Stimulated activated naive B cell treated with anti-CD40 and anti-IgM and Interleukin-4, amounts not matched to agents 10 μg/mL and 1 μg/mL and 100 μg/mL, for 72 hours (primary cell): ENCODE results near the gene EFHC1.
"Not testable (repeated sequence)": the region's sequence is repeated elsewhere in the genome, so short reads cannot be mapped to it uniquely, and the experiment has no call there.

Experiments used
- ATAC-seq, 2 donors: fragments of 150-1000 bp; cut with Tn5 transposase; replicated peaks; 2 replicates each; pipeline ENCODE4 v1.10.0; 2021; ENCODE audit warnings: moderate library complexity in 1 of 2
- DNase-seq: peaks from one replicate; pipeline ENCODE4 v3.0.0; 2021
- H3K27ac Mint-ChIP-seq: one replicate; pipeline ENCODE4 v1.8.0; 2022; ENCODE audit warnings: mild to moderate bottlenecking, mixed read lengths
- H3K27me3 Mint-ChIP-seq, 2 donors: one replicate each; pipeline ENCODE4 v1.8.0; 2022; ENCODE audit warnings: mixed read lengths in 2 of 2
- H3K36me3 Mint-ChIP-seq, 2 donors: one replicate each; pipeline ENCODE4 v1.8.0; 2022; ENCODE audit warnings: mixed read lengths in 2 of 2, mild to moderate bottlenecking in 1 of 2
- H3K4me1 Mint-ChIP-seq, 2 donors: one replicate each; pipeline ENCODE4 v1.8.0; 2022; ENCODE audit warnings: mixed read lengths in 2 of 2, mild to moderate bottlenecking in 1 of 2
- H3K4me3 Mint-ChIP-seq, 2 donors: one replicate each; pipeline ENCODE4 v1.8.0; 2022; ENCODE audit warnings: mild to moderate bottlenecking in 2 of 2, mixed read lengths in 2 of 2, moderate library complexity in 1 of 2
- H3K9me3 Mint-ChIP-seq, 2 donors: one replicate each; pipeline ENCODE4 v1.8.0; 2022; ENCODE audit warnings: mixed read lengths in 2 of 2, mild to moderate bottlenecking in 1 of 2

EFHC1 gene

GRCh38 chr6:52435345-52435744 is 15.2 kb downstream of the EFHC1 start:
- Mint-ChIP-seq H3K27me3 (no peaks in the 10 kb centered on the region), H3K9me3 (no peaks in the 10 kb centered on the region), H3K27ac (no peak overlapping the region), H3K4me3 (no peak overlapping the region), H3K4me1 (peaks cover 1 to 7% of the 10 kb centered on the region in 2 donors), H3K36me3 (peaks cover 16 to 21% of the 10 kb centered on the region in 2 donors)
- ATAC-seq, result no peak
- no peak for DNase-seq

GRCh38 chr6:52438926-52439325 is 18.8 kb downstream of the EFHC1 start:
- no peak overlapping the region for H3K27ac Mint-ChIP-seq
- DNase-seq, result no peak
- H3K27me3 Mint-ChIP-seq, result no peaks in the 10 kb centered on the region
- peaks cover 0 to 6% of the 10 kb centered on the region in 2 donors for H3K9me3 Mint-ChIP-seq
- peaks cover 14 to 19% of the 10 kb centered on the region in 2 donors for H3K36me3 Mint-ChIP-seq
- ATAC-seq, result no peak
- H3K4me3 Mint-ChIP-seq, result no peak overlapping the region
- peaks cover 0 to 8% of the 10 kb centered on the region in 2 donors for H3K4me1 Mint-ChIP-seq

- H3K27me3 Mint-ChIP-seq, result no peaks in the 10 kb centered on the region
- DNase-seq (no peak), ATAC-seq (no peak)
- H3K9me3 Mint-ChIP-seq, result peaks cover 19 to 21% of the 10 kb centered on the region in 2 donors
- H3K27ac Mint-ChIP-seq, result no peak overlapping the region
- no peaks in the 10 kb centered on the region for H3K4me1 Mint-ChIP-seq
- peaks cover 22 to 25% of the 10 kb centered on the region in 2 donors for H3K36me3 Mint-ChIP-seq
- H3K4me3 Mint-ChIP-seq, result no peak overlapping the region
Observed at GRCh38 chr6:52454556-52454955, 34.4 kb downstream of the EFHC1 start.

GRCh38 chr6:52457096-52457495 is 37.0 kb downstream of the EFHC1 start:
- Mint-ChIP-seq H3K27ac (no peak overlapping the region), H3K9me3 (peaks cover 0 to 5% of the 10 kb centered on the region in 2 donors), H3K4me3 (no peak overlapping the region), H3K4me1 (no peaks in the 10 kb centered on the region), H3K36me3 (peaks cover 0 to 11% of the 10 kb centered on the region in 2 donors), H3K27me3 (no peaks in the 10 kb centered on the region)
- DNase-seq, result no peak
- ATAC-seq, result no peak

GRCh38 chr6:52461194-52461593 is 41.1 kb downstream of the EFHC1 start:
- not testable (repeated sequence) for DNase-seq, H3K4me1 Mint-ChIP-seq, H3K4me3 Mint-ChIP-seq, H3K9me3 Mint-ChIP-seq, H3K27ac Mint-ChIP-seq, ATAC-seq, H3K27me3 Mint-ChIP-seq
- H3K36me3 Mint-ChIP-seq, result peaks cover 0 to 14% of the 10 kb centered on the region in 2 donors

GRCh38 chr6:52474173-52474572 is 54.0 kb downstream of the EFHC1 start:
- Mint-ChIP-seq H3K27me3 (no peaks in the 10 kb centered on the region), H3K4me1 (no peaks in the 10 kb centered on the region), H3K4me3 (no peak overlapping the region), H3K36me3 (peaks cover 0 to 2% of the 10 kb centered on the region in 2 donors), H3K27ac (no peak overlapping the region), H3K9me3 (peaks cover 0 to 1% of the 10 kb centered on the region in 2 donors)
- ATAC-seq, result no peak
- DNase-seq, result no peak

- DNase-seq (no peak), ATAC-seq (no peak)
- no peak overlapping the region for H3K4me3 Mint-ChIP-seq
- no peak overlapping the region for H3K27ac Mint-ChIP-seq
- H3K36me3 Mint-ChIP-seq, result peaks cover 0 to 2% of the 10 kb centered on the region in 2 donors
- no peaks in the 10 kb centered on the region for H3K4me1 Mint-ChIP-seq
- H3K27me3 Mint-ChIP-seq, result no peaks in the 10 kb centered on the region
- peaks cover 0 to 1% of the 10 kb centered on the region in 2 donors for H3K9me3 Mint-ChIP-seq
Observed at GRCh38 chr6:52475307-52475706, 55.2 kb downstream of the EFHC1 start.

- H3K4me3 Mint-ChIP-seq, result no peak overlapping the region
- H3K9me3 Mint-ChIP-seq, result no peaks in the 10 kb centered on the region
- DNase-seq (no peak), ATAC-seq (no peak)
- H3K36me3 Mint-ChIP-seq, result peaks cover 0 to 7% of the 10 kb centered on the region in 2 donors
- H3K27ac Mint-ChIP-seq, result no peak overlapping the region
- no peaks in the 10 kb centered on the region for H3K4me1 Mint-ChIP-seq
- H3K27me3 Mint-ChIP-seq, result no peaks in the 10 kb centered on the region
Observed at GRCh38 chr6:52482903-52483670, 62.9 kb downstream of the EFHC1 start.

- H3K4me3 Mint-ChIP-seq, result no peak overlapping the region
- H3K27me3 Mint-ChIP-seq, result no peaks in the 10 kb centered on the region
- no peak overlapping the region for H3K27ac Mint-ChIP-seq
- no peak for DNase-seq
- ATAC-seq, result no peak
- H3K36me3 Mint-ChIP-seq, result peaks cover 0 to 7% of the 10 kb centered on the region in 2 donors
- H3K4me1 Mint-ChIP-seq, result no peaks in the 10 kb centered on the region
- no peaks in the 10 kb centered on the region for H3K9me3 Mint-ChIP-seq
Observed at GRCh38 chr6:52483671-52484003, 63.5 kb downstream of the EFHC1 start.

- Mint-ChIP-seq H3K27me3 (no peaks in the 10 kb centered on the region), H3K9me3 (peaks cover 0 to 3% of the 10 kb centered on the region in 2 donors), H3K36me3 (peaks cover 1 to 8% of the 10 kb centered on the region in 2 donors), H3K4me3 (no peak overlapping the region), H3K27ac (no peak overlapping the region), H3K4me1 (peaks cover 11 to 26% of the 10 kb centered on the region in 2 donors)
- no peak for ATAC-seq
- DNase-seq, result no peak
Observed at GRCh38 chr6:52489881-52490280, 69.7 kb downstream of the EFHC1 start.

GRCh38 chr6:52491203-52492069 is 71.3 kb downstream of the EFHC1 start:
- Mint-ChIP-seq H3K9me3 (peaks cover 0 to 4% of the 10 kb centered on the region in 2 donors), H3K4me3 (no peak overlapping the region), H3K4me1 (peaks cover 14 to 32% of the 10 kb centered on the region in 2 donors), H3K36me3 (peaks cover 1 to 14% of the 10 kb centered on the region in 2 donors), H3K27me3 (no peaks in the 10 kb centered on the region), H3K27ac (peak overlapping the region; percentile 60)
- DNase-seq, result no peak
- ATAC-seq, result peak in 1 of 2 donors; percentile 30

- Mint-ChIP-seq H3K4me3 (no peak overlapping the region), H3K9me3 (peaks cover 0 to 4% of the 10 kb centered on the region in 2 donors), H3K27me3 (no peaks in the 10 kb centered on the region), H3K4me1 (peaks cover 26 to 48% of the 10 kb centered on the region in 2 donors), H3K27ac (peak overlapping the region; percentile 81), H3K36me3 (peaks cover 0 to 14% of the 10 kb centered on the region in 2 donors)
- ATAC-seq (peak; percentile 72 to 84), DNase-seq (peak; percentile 41)
Observed at GRCh38 chr6:52493669-52494068, 73.5 kb downstream of the EFHC1 start.

GRCh38 chr6:52494298-52495072 is 74.3 kb downstream of the EFHC1 start:
- peak; percentile 3 to 17 for ATAC-seq
- H3K4me1 Mint-ChIP-seq, result peaks cover 26 to 48% of the 10 kb centered on the region in 2 donors
- peaks cover 0 to 4% of the 10 kb centered on the region in 2 donors for H3K9me3 Mint-ChIP-seq
- peaks cover 0 to 14% of the 10 kb centered on the region in 2 donors for H3K36me3 Mint-ChIP-seq
- H3K27me3 Mint-ChIP-seq, result no peaks in the 10 kb centered on the region
- no peak for DNase-seq
- H3K27ac Mint-ChIP-seq, result peak overlapping the region; percentile 81
- no peak overlapping the region for H3K4me3 Mint-ChIP-seq

GRCh38 chr6:52495922-52496321 is 75.8 kb downstream of the EFHC1 start:
- no peak overlapping the region for H3K27ac Mint-ChIP-seq
- peaks cover 0 to 14% of the 10 kb centered on the region in 2 donors for H3K36me3 Mint-ChIP-seq
- H3K4me1 Mint-ChIP-seq, result peaks cover 26 to 45% of the 10 kb centered on the region in 2 donors
- peaks cover 0 to 4% of the 10 kb centered on the region in 2 donors for H3K9me3 Mint-ChIP-seq
- H3K27me3 Mint-ChIP-seq, result no peaks in the 10 kb centered on the region
- no peak for ATAC-seq
- H3K4me3 Mint-ChIP-seq, result no peak overlapping the region
- DNase-seq, result no peak
